Measurements from ENCODE around the gene OR1J1. TPM values are rescaled to one million over a fixed set of nuclear protein-coding genes. Genes with fewer than 3 reads are reported as not detected.

Gene OR1J1
- total RNA-seq, 2 donors from 2014 or later: not detected

DNA sequence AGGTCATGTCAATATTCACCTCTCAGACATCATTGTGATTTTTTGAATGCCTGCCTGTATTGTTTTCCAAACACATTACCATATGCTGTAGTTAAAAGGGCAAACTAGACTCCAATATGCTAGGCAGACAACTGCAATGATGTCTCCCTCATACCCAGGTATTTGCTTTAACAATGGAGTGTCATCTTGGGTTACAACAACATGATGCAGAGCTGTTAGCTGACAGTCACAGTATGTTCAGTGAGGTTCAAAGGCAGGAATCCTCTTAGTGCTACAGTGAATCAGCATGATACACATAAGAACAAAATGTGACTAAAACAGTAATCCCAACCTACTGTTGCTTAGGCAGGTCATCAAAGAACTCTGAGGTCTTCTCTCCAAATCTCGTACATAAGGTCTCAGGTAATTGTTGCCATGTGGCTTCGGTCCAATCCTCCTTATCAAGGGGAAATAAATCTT, 24.0 kb downstream of the OR1J1 start:
- WGBS, 2 donors: 45 to 52% methylated on average over 2 of the region's 2 CpGs
- no peak overlapping the region for H3K4me3 ChIP-seq
- intact Hi-C loops (cut with DNase I): no loop called here
- H3K36me3 ChIP-seq (replicated peaks in 1 of 2; ENCODE audit: insufficient read depth in 1 of 2, low read depth in 2 of 2): no peaks in the 10 kb centered on the region
- no peaks in the 10 kb centered on the region for H3K9me3 ChIP-seq
- H3K27ac ChIP-seq: no peak overlapping the region
- no peak for TF ChIP-seq POLR2A (IDR thresholded peaks at IDR 0.05)
- TF ChIP-seq, protein P1, sequence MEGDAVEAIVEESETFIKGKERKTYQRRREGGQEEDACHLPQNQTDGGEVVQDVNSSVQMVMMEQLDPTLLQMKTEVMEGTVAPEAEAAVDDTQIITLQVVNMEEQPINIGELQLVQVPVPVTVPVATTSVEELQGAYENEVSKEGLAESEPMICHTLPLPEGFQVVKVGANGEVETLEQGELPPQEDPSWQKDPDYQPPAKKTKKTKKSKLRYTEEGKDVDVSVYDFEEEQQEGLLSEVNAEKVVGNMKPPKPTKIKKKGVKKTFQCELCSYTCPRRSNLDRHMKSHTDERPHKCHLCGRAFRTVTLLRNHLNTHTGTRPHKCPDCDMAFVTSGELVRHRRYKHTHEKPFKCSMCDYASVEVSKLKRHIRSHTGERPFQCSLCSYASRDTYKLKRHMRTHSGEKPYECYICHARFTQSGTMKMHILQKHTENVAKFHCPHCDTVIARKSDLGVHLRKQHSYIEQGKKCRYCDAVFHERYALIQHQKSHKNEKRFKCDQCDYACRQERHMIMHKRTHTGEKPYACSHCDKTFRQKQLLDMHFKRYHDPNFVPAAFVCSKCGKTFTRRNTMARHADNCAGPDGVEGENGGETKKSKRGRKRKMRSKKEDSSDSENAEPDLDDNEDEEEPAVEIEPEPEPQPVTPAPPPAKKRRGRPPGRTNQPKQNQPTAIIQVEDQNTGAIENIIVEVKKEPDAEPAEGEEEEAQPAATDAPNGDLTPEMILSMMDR (IDR thresholded peaks at IDR 0.05): no peak
- ATAC-seq (no peak), DNase-seq (no peak)
- no peaks in the 10 kb centered on the region for H3K4me1 ChIP-seq
- H3K27me3 ChIP-seq: no peaks in the 10 kb centered on the region

DNA sequence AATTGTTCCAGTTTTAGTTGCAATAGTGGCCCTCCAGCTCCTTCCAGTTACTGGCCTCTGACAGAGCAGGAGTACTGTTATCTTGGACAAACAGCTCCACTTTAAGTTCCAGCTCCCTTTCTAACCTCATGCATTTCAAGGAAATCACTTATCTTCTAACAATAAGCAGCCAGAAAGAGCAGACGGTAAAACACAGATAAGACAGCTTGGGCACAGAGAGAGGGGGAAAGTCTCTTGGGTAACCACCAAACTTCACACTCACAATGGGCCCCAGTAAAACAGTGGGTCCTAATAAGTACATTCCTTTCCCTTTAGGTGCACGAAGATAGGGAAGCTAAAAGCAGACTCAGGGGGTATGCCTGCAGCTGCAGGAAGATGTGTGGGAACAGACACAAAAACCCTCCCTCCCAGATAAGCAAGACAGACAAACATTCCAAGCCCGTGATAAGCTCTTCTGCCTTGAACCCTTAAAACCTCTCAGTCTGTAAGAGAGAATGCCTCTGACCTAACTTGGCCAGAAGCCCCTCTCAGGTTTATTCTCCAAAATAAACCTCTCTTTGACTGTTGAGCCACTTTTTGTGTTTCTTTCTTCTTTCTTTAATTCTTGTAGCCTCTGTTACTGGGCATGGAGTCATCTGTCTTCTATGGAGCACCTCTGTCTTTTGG, 30.8 kb downstream of the OR1J1 start:
- H3K27ac ChIP-seq: no peak overlapping the region

DNA sequence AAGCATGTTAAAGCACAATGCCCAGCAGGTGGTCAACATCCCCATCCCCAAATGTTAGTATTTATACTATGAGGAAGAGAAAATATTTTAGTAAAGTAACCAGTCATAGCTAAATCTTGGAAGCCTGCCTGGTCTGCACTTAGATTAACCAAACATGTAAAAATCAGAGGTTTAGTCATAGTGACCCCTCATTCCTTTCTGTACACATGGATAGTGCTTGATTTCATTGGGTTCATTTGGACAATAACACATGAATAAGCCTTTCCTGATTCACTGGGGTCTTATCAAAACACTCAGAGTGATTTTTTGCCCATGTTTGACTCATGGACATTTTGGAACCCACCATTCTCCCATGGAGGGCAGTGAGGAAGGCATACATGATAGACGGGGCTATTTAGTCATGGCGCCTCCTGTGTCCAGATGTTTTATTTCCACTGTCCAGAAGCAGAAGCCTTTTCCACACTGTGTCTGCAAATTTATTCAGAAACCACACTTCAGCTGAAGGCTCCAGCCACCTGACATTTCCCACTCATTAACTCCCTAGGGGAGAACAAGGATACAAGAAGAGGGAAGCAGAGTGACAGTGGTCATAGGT, 32.5 kb downstream of the OR1J1 start:
- H3K4me1 ChIP-seq: no peaks in the 10 kb centered on the region
- WGBS, 2 donors: 88 to 89% methylated on average over 2 of the region's 2 CpGs
- no peak for ATAC-seq
- no peak for TF ChIP-seq POLR2A (IDR thresholded peaks at IDR 0.05)
- TF ChIP-seq, protein P1 (IDR thresholded peaks at IDR 0.05): no peak
- no peaks in the 10 kb centered on the region for H3K9me3 ChIP-seq
- H3K27ac ChIP-seq: no peak overlapping the region
- no peak overlapping the region for H3K4me3 ChIP-seq
- intact Hi-C loops (cut with DNase I): no loop called here
- DNase-seq: peak in 1 of 4 donors; percentile 20
- no peaks in the 10 kb centered on the region for H3K36me3 ChIP-seq (replicated peaks in 1 of 2; ENCODE audit: insufficient read depth in 1 of 2, low read depth in 2 of 2)
- H3K27me3 ChIP-seq: no peaks in the 10 kb centered on the region

More for the DNA sequence above, 30.8 kb downstream of the OR1J1 start:
- H3K4me3 ChIP-seq: no peak overlapping the region
- no peaks in the 10 kb centered on the region for H3K27me3 ChIP-seq
- H3K36me3 ChIP-seq (replicated peaks in 1 of 2; ENCODE audit: insufficient read depth in 1 of 2, low read depth in 2 of 2): no peaks in the 10 kb centered on the region
- ATAC-seq (no peak), DNase-seq (no peak)
- WGBS, 2 donors: 36 to 42% methylated on average over 3 of the region's 3 CpGs
- H3K4me1 ChIP-seq: no peaks in the 10 kb centered on the region
- TF ChIP-seq, protein P1 (IDR thresholded peaks at IDR 0.05): no peak
- TF ChIP-seq POLR2A (IDR thresholded peaks at IDR 0.05): no peak
- intact Hi-C loops (cut with DNase I): no loop called here
- no peaks in the 10 kb centered on the region for H3K9me3 ChIP-seq

DNA sequence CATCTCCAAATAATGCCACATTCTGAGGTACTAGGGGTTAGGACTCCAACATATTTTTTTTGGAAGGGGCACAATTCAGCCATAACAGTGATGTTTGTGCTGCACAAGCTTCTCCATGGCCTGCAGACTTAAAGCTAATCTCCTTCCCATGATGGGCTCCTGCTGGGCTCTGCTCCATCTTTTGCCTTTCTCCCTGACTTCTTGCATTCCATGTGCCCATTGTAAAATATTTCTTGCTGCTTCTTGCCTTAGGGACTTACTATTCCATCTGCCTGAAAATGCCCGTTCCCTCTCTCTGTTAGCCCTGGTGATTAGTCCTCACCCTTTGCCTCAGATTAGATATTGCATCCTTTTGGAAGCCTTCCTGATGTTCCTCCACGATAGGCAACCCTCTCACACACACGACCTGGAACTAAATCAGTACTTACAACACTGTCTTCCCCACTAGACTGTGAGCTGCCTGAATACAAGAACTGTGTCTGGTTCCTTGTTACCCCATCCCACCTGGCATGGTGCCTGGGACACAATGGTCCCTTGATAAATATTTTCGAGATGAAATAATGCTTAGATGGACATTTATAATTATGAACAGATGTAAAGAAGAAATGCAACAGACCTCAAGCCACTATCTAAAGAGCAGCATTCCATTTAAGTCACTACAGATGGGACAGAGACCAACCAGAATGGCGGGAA, 33.5 kb downstream of the OR1J1 start:
- Histone ChIP-seq H3K27me3 (no peaks in the 10 kb centered on the region), H3K36me3 (replicated peaks in 1 of 2; ENCODE audit: insufficient read depth in 1 of 2, low read depth in 2 of 2) (no peaks in the 10 kb centered on the region), H3K4me1 (no peaks in the 10 kb centered on the region), H3K9me3 (no peaks in the 10 kb centered on the region), H3K4me3 (no peak overlapping the region), H3K27ac (no peak overlapping the region)
- peak; percentile 27 for ATAC-seq
- 56 to 60% methylated on average over 5 of the region's 5 CpGs for WGBS, 2 donors
- DNase-seq: peak in 3 of 4 donors; percentile 9 to 35 (median 12)
- TF ChIP-seq, protein P1 (IDR thresholded peaks at IDR 0.05): no peak
- TF ChIP-seq POLR2A (IDR thresholded peaks at IDR 0.05): no peak
- intact Hi-C loops (cut with DNase I): no loop called here
